Breast epithelium (tissue), 3 donors: Measurements from ENCODE around the gene CNTRL.

Experiments used
- POLR2A ChIP-seq: fragments of 450-650 bp; IDR thresholded peaks from one replicate; pipeline ENCODE4 v1.6.1; 2016; ENCODE audit warnings: antibody characterized with exemption, mild to moderate bottlenecking, moderate library complexity
- POLR2AphosphoS5 ChIP-seq, 3 donors: sonication (generic); formaldehyde crosslinking; IDR thresholded peaks; one replicate each; pipeline ENCODE4 v1.6.1; 2017; ENCODE audit warnings: antibody characterized with exemption in 3 of 3
- TF ChIP-seq, protein P1 (sequence below), 3 donors: fragments of 450-650 bp; IDR thresholded peaks; one replicate each; pipeline ENCODE4 v1.5.1; 2016 to 2017; ENCODE audit warnings: antibody characterized with exemption in 3 of 3, mild to moderate bottlenecking in 3 of 3, moderate library complexity in 3 of 3

DNA sequence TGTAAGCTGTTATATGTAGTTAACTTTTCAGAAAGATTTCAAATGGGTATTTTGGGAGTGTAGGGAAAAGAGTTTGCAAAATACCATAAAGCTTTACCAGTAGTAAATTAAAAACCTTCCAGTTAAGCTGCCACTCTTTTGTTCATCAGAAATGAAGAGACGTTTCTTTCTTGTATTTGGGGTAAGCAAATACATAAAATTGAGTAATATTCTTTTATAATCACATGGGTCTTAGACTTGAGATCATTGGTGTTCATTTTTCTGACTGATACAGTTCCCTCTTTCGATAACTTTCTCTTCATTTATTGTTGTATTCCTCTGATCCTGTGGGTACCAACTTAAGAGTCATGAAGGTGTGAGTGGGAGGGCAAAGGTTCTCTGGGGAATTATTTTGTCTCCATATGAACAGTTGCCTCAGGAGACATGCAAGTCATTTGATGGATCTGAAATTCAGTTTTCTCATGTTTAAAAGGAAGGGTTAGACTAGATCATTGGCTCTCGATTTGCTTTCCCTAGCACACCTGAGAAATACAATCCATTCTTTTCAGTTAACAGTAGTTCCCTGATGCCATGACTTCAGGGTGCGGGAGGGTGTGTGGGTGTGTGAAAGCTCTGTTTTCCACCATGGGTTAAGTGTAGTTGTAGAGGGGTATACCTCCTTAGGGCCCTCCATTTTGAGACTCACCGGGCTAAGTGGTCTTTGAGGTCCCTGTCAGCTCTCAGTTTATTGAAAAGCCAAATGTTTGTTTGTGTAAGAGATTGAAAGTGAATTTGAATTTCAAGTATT, 47.7 kb downstream of the CNTRL start:
- TF ChIP-seq, protein P1, sequence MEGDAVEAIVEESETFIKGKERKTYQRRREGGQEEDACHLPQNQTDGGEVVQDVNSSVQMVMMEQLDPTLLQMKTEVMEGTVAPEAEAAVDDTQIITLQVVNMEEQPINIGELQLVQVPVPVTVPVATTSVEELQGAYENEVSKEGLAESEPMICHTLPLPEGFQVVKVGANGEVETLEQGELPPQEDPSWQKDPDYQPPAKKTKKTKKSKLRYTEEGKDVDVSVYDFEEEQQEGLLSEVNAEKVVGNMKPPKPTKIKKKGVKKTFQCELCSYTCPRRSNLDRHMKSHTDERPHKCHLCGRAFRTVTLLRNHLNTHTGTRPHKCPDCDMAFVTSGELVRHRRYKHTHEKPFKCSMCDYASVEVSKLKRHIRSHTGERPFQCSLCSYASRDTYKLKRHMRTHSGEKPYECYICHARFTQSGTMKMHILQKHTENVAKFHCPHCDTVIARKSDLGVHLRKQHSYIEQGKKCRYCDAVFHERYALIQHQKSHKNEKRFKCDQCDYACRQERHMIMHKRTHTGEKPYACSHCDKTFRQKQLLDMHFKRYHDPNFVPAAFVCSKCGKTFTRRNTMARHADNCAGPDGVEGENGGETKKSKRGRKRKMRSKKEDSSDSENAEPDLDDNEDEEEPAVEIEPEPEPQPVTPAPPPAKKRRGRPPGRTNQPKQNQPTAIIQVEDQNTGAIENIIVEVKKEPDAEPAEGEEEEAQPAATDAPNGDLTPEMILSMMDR (IDR thresholded peaks at IDR 0.05): no peak
- TF ChIP-seq POLR2A (no peak), POLR2AphosphoS5 (IDR thresholded peaks at IDR 0.05) (no peak)
